ENCODE measurements around the gene NCOA1.
"Not testable (repeated sequence)": the region's sequence is repeated elsewhere in the genome, so short reads cannot be mapped to it uniquely, and the experiment has no call there.

Gene NCOA1

GRCh38 chr2:24650997-24651642 is 160.1 kb downstream of the NCOA1 start:
- DNase-seq = no peak

- no peak for DNase-seq
These were observed 160.6 kb downstream of the NCOA1 start for GRCh38 chr2:24651643-24652003.

GRCh38 chr2:24652265-24653182 is 161.5 kb downstream of the NCOA1 start:
- DNase-seq = peak; percentile 22

- no peak for DNase-seq
These were observed 166.8 kb downstream of the NCOA1 start for GRCh38 chr2:24657818-24658217.

GRCh38 chr2:24658531-24659202 is 167.6 kb downstream of the NCOA1 start:
- DNase-seq = no peak

- no peak for DNase-seq
These were observed 168.8 kb downstream of the NCOA1 start for GRCh38 chr2:24659862-24660261.

- no peak for DNase-seq
These were observed 176.5 kb downstream of the NCOA1 start for GRCh38 chr2:24667542-24667941.

GRCh38 chr2:24671230-24671629 is 180.2 kb downstream of the NCOA1 start:
- no peak for DNase-seq

GRCh38 chr2:24672589-24672988 is 181.5 kb downstream of the NCOA1 start:
- no peak for DNase-seq

GRCh38 chr2:24675338-24675737 is 184.3 kb downstream of the NCOA1 start:
- no peak for DNase-seq

GRCh38 chr2:24676493-24676892 is 185.4 kb downstream of the NCOA1 start:
- DNase-seq = no peak

GRCh38 chr2:24678066-24678465 is 187.0 kb downstream of the NCOA1 start:
- not testable (repeated sequence) for DNase-seq

GRCh38 chr2:24680196-24680595 is 189.1 kb downstream of the NCOA1 start:
- DNase-seq = no peak

- no peak for DNase-seq
These were observed 191.2 kb downstream of the NCOA1 start for GRCh38 chr2:24682304-24682703.

GRCh38 chr2:24683408-24683807 is 192.4 kb downstream of the NCOA1 start:
- no peak for DNase-seq

GRCh38 chr2:24690524-24690923 is 199.5 kb downstream of the NCOA1 start:
- no peak for DNase-seq

GRCh38 chr2:24691806-24692205 is 200.8 kb downstream of the NCOA1 start:
- no peak for DNase-seq

- no peak for DNase-seq
These were observed 206.7 kb downstream of the NCOA1 start for GRCh38 chr2:24697792-24698191.

GRCh38 chr2:24702800-24703199 is 211.7 kb downstream of the NCOA1 start:
- no peak for DNase-seq

GRCh38 chr2:24704692-24705091 is 213.6 kb downstream of the NCOA1 start:
- no peak for DNase-seq

- DNase-seq = no peak
These were observed 216.1 kb downstream of the NCOA1 start for GRCh38 chr2:24707143-24707542.

- no peak for DNase-seq
These were observed 217.6 kb downstream of the NCOA1 start for GRCh38 chr2:24708537-24709152.

GRCh38 chr2:24710806-24711205 is 219.8 kb downstream of the NCOA1 start:
- no peak for DNase-seq
